Measurements from ENCODE around the gene AARS2.

DNA sequence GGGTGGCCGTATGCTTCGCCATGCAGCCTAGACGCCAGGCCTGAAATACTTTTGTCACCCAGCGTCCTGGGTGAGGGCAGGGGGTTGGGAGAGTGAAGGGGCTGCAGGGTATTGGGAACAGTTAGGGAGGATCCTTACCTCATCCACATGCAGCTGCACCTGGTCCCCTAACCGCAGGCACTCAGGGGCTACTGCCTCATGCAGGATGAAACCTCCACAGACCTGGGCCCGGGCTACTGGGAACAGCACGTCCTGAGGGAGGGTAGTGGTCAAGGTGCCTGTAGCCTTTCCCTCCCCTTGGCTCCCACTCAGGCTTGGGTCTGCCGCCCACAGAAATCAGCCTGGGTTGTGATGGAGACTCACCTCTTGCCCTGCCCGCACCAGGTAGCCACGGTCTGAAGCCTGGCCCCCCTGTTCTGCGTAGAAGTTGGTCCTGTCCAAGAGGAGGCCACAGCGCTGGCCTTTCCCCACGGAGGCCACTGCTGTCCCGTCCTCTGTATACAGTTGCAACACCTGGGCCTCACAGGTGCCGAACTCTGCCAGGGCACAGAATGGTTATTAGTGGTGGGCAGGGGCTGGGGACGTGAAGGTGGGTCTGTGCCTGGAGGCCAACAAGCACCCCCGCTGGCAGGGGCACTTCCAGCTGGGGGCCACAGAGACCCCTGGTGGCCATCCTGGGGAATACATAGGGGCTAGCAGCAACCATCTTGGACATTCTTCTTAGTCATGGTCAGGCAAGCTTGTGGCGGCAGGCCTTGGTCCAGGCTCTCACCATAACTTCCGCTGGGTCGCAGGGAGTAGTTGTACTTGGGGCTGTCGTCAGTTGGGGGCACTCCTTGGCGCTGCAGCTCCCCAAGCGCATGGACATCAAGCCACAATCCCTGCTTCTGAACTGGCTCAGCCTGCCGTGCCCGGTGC, 8.6 kb downstream of the AARS2 start:
- TF ChIP-seq, protein P1, sequence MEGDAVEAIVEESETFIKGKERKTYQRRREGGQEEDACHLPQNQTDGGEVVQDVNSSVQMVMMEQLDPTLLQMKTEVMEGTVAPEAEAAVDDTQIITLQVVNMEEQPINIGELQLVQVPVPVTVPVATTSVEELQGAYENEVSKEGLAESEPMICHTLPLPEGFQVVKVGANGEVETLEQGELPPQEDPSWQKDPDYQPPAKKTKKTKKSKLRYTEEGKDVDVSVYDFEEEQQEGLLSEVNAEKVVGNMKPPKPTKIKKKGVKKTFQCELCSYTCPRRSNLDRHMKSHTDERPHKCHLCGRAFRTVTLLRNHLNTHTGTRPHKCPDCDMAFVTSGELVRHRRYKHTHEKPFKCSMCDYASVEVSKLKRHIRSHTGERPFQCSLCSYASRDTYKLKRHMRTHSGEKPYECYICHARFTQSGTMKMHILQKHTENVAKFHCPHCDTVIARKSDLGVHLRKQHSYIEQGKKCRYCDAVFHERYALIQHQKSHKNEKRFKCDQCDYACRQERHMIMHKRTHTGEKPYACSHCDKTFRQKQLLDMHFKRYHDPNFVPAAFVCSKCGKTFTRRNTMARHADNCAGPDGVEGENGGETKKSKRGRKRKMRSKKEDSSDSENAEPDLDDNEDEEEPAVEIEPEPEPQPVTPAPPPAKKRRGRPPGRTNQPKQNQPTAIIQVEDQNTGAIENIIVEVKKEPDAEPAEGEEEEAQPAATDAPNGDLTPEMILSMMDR (IDR thresholded peaks at IDR 0.05; ENCODE audit: low read depth, low read length, poor library complexity, severe bottlenecking): peak; percentile 87
- no peak for TF ChIP-seq EZH2phosphoT487 (IDR thresholded peaks at IDR 0.05; ENCODE audit: borderline replicate concordance, low read length)
